ENCODE results near the gene CHD6. TPM values are rescaled to one million over a fixed set of nuclear protein-coding genes. Genes with fewer than 3 reads are reported as not detected.
A peak's percentile ranks its signal among the peaks of the same experiment; 100 is the strongest.

CHD6 gene
- total and polyA plus RNA-seq, 4 donors: 3.3 to 23.4 (median 18.2) TPM

DNA sequence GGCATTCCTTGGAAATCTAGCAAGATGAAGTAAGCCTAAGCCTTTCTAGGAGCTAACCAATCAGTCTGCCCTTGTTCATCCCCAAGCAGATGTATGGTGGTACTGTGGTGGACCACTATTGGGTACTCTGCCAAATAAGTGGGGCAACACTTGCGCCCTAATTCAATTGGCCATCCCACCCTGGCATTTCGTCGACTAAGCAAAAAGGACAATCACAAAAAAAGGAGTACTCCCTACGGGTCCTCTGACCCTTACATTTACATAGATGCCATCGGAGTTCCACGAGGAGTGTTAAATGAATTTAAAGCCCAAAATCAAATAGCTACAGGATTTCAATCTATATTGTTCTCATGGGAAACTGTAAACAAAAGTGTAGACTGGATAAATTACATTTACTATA is 19.5 kb downstream of the CHD6 start:
- TF ChIP-seq REST (IDR thresholded peaks at IDR 0.05) (no peak), TAF1 (conservative IDR thresholded peaks at IDR 0.05) (no peak), HNF4A (conservative IDR thresholded peaks at IDR 0.05) (no peak), HNF4G (IDR thresholded peaks at IDR 0.05) (no peak)
- TF ChIP-seq, protein P1, sequence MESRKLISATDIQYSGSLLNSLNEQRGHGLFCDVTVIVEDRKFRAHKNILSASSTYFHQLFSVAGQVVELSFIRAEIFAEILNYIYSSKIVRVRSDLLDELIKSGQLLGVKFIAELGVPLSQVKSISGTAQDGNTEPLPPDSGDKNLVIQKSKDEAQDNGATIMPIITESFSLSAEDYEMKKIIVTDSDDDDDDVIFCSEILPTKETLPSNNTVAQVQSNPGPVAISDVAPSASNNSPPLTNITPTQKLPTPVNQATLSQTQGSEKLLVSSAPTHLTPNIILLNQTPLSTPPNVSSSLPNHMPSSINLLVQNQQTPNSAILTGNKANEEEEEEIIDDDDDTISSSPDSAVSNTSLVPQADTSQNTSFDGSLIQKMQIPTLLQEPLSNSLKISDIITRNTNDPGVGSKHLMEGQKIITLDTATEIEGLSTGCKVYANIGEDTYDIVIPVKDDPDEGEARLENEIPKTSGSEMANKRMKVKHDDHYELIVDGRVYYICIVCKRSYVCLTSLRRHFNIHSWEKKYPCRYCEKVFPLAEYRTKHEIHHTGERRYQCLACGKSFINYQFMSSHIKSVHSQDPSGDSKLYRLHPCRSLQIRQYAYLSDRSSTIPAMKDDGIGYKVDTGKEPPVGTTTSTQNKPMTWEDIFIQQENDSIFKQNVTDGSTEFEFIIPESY (IDR thresholded peaks at IDR 0.05): no peak
- Histone ChIP-seq H3K9ac (ENCODE audit: low read depth in 1 of 2, low read length in 2 of 2) (no peak overlapping the region), H3K36me3 (ENCODE audit: control insufficient read depth in 4 of 4, insufficient read depth in 3 of 4, low read depth in 1 of 4, low read length in 3 of 4) (peaks cover 0 to 3% (median 0%) of the 10 kb centered on the region in 4 donors), H3K9me3 (ENCODE audit: control insufficient read depth in 4 of 4, low read length in 3 of 4) (peaks cover 7 to 44% (median 19%) of the 10 kb centered on the region in 4 donors), H3K4me3 (ENCODE audit: low read depth in 1 of 3, low read length in 3 of 3) (no peak overlapping the region), H3K4me1 (ENCODE audit: control insufficient read depth in 4 of 4, insufficient read depth in 4 of 4, low read length in 3 of 4) (peaks cover 0 to under 1% (median 0%) of the 10 kb centered on the region in 4 donors), H3K27ac (ENCODE audit: low read depth in 1 of 2, low read length in 2 of 2) (no peak overlapping the region), H3K27me3 (ENCODE audit: control insufficient read depth in 4 of 4, insufficient read depth in 4 of 4, low read length in 3 of 4) (no peaks in the 10 kb centered on the region)
- no peak for DNase-seq (ENCODE audit: low spot score)
- WGBS: 98% methylated on average over 6 of the region's 6 CpGs

DNA sequence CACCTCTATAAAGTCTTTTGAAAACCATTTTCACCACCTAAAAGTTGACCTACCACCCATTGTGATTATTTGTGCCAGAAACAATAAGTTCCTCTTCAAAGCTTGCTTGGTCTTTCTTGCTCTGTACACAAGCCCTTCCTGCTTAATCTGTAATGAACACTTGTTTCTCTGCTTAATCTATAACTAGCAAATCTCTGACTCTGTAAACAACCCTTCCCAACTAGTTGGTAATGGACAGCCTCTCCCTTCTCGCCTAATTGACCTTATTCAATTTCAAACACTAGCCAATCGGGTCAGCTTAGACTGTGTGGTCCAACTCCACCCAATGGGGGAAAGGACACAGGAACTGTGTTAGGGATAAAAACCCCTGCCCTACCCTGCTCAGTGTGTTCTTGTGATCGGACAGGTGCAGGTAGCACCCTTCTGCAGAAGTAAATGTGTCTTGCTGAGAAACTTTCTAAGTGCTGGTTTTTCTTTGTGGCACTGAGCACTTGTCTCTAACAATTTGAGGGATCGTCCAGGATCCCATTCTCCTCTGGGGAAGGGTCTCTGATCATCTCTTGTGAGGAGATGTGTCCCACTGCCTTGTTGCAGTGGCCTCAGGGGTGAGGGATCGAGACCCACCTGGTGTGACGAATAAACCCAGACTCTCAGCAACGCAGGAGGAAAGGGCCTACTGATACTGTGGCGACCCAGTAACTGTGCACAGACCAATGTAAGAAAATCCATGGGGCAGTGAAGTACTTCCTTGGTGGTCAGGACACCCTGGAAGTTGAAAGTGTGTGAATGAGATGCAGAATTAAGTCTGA is 23.5 kb downstream of the CHD6 start:
- Histone ChIP-seq H3K36me3 (ENCODE audit: control insufficient read depth in 4 of 4, insufficient read depth in 3 of 4, low read depth in 1 of 4, low read length in 3 of 4) (no peaks in the 10 kb centered on the region), H3K27ac (ENCODE audit: low read depth in 1 of 2, low read length in 2 of 2) (no peak overlapping the region), H3K27me3 (ENCODE audit: control insufficient read depth in 4 of 4, insufficient read depth in 4 of 4, low read length in 3 of 4) (no peaks in the 10 kb centered on the region), H3K4me1 (ENCODE audit: control insufficient read depth in 4 of 4, insufficient read depth in 4 of 4, low read length in 3 of 4) (peaks cover 2 to 9% (median 3%) of the 10 kb centered on the region in 4 donors), H3K9ac (ENCODE audit: low read depth in 1 of 2, low read length in 2 of 2) (no peak overlapping the region), H3K9me3 (ENCODE audit: control insufficient read depth in 4 of 4, low read length in 3 of 4) (peaks cover 3 to 23% (median 10%) of the 10 kb centered on the region in 4 donors), H3K4me3 (ENCODE audit: low read depth in 1 of 3, low read length in 3 of 3) (peak overlapping the region in 1 of 3 donors; percentile 2)
- TF ChIP-seq FOXA2 (IDR thresholded peaks at IDR 0.05) (peak; percentile 58), FOXA1 (IDR thresholded peaks at IDR 0.05) (peak; percentile 52), YY1 (IDR thresholded peaks at IDR 0.05) (no peak)
- TF ChIP-seq, protein P2, sequence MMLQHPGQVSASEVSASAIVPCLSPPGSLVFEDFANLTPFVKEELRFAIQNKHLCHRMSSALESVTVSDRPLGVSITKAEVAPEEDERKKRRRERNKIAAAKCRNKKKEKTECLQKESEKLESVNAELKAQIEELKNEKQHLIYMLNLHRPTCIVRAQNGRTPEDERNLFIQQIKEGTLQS (IDR thresholded peaks at IDR 0.05): no peak
- no peak for DNase-seq (ENCODE audit: low spot score)
- 83% methylated on average over 8 of the region's 8 CpGs for WGBS

DNA sequence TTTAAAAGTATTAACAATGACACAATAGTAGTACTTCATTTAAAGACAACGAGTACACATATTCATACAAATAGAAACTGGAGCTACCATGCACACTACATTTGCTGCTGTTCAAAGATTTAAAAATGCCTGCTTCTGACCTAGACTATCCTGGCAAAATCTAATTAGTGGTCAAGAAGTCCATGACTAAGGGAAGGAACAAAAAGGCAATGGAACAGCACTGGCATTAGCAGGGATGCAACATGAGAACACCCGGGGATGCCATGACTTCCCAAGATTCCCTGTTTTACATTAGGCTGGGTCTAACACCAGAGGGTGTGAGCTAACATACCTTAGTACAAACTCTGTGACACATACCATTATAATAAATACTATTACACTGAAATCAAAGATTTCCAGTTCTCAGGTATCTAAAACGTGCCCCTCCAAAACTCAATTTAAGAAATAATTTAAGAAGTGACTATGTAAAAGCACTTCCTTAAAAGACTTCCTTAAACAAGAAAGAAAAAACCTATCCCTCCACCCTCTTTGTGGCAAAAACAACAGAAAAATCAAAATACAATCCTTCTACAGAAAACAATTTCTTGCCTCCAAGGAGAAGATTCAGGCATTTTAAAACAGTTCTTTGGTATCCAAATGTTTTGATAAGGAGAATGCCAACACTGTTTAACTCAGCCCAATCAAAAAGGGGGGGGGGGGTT is 25.5 kb downstream of the CHD6 start:
- Histone ChIP-seq H3K9ac (ENCODE audit: low read depth in 1 of 2, low read length in 2 of 2) (no peak overlapping the region), H3K4me1 (ENCODE audit: control insufficient read depth in 4 of 4, insufficient read depth in 4 of 4, low read length in 3 of 4) (peaks cover 2 to 9% (median 3%) of the 10 kb centered on the region in 4 donors), H3K36me3 (ENCODE audit: control insufficient read depth in 4 of 4, insufficient read depth in 3 of 4, low read depth in 1 of 4, low read length in 3 of 4) (no peaks in the 10 kb centered on the region), H3K27me3 (ENCODE audit: control insufficient read depth in 4 of 4, insufficient read depth in 4 of 4, low read length in 3 of 4) (no peaks in the 10 kb centered on the region), H3K9me3 (ENCODE audit: control insufficient read depth in 4 of 4, low read length in 3 of 4) (peaks cover 1 to 9% (median 5%) of the 10 kb centered on the region in 4 donors), H3K27ac (ENCODE audit: low read depth in 1 of 2, low read length in 2 of 2) (no peak overlapping the region), H3K4me3 (ENCODE audit: low read depth in 1 of 3, low read length in 3 of 3) (no peak overlapping the region)
- 89% methylated on average over 3 of the region's 3 CpGs for WGBS
- DNase-seq (ENCODE audit: low spot score): no peak
- TF ChIP-seq, protein P1 (IDR thresholded peaks at IDR 0.05): no peak
- TF ChIP-seq NR2F2 (IDR thresholded peaks at IDR 0.05) (no peak), GABPA (IDR thresholded peaks at IDR 0.05 in 1 of 2, conservative IDR thresholded peaks at IDR 0.05 in 1 of 2) (no peak), TAF1 (conservative IDR thresholded peaks at IDR 0.05) (no peak), FOXA2 (IDR thresholded peaks at IDR 0.05) (no peak), REST (IDR thresholded peaks at IDR 0.05) (no peak), FOXA1 (IDR thresholded peaks at IDR 0.05) (no peak), HNF4A (conservative IDR thresholded peaks at IDR 0.05) (no peak)
- TF ChIP-seq, protein P2 (IDR thresholded peaks at IDR 0.05): no peak

All from liver (tissue), 9 donors.